Cardiac muscle cell (in vitro differentiated cells and primary cell): ENCODE results near the gene CHAC1. TPM values are rescaled to one million over a fixed set of nuclear protein-coding genes. Genes with fewer than 3 reads are reported as not detected.

ENCODE experiments used
- DNase-seq, 2 donors: peaks; one replicate each; pipeline versions ENCODE4 v3.0.0 to v3.0.0-alpha.2; 2010 to 2017; ENCODE audit warnings: low read depth in 1 of 2, low spot score in 1 of 2
- H3K27ac ChIP-seq: fragments of 200-600 bp; sonication (generic); 2 replicates; pipeline ENCODE4 v1.5.1; 2016
- H3K27me3 ChIP-seq: fragments of 200-600 bp; sonication (generic); 2 replicates; pipeline ENCODE4 v1.6.0; 2016; ENCODE audit warnings: control low read depth
- H3K36me3 ChIP-seq: fragments of 200-600 bp; sonication (generic); 2 replicates; pipeline ENCODE4 v1.5.1; 2016; ENCODE audit warnings: control low read depth
- H3K4me1 ChIP-seq: fragments of 200-600 bp; sonication (generic); 2 replicates; pipeline ENCODE4 v1.8.1; 2017; ENCODE audit warnings: low read depth, mild to moderate bottlenecking, mixed run types
- H3K4me3 ChIP-seq: fragments of 200-600 bp; sonication (generic); 2 replicates; pipeline ENCODE4 v1.5.1; 2016; ENCODE audit warnings: mild to moderate bottlenecking
- H3K9me3 ChIP-seq: fragments of 200-600 bp; sonication (generic); 2 replicates; pipeline ENCODE4 v1.5.1; 2017; ENCODE audit warnings: low read depth, mild to moderate bottlenecking, control low read depth
- CTCF ChIP-seq: IDR thresholded peaks from 2 replicates; pipeline ENCODE4 v1.5.1; 2012; ENCODE audit warnings: low read depth, mild to moderate bottlenecking, low read length
- polyA plus RNA-seq: library from polyadenylated mRNA; unstranded; fragments of >200 nt; fragmentation: Nextera tagmentation; extraction: Ambion mirVana; gene quantifications from 2 replicates; pipeline ENCODE4 v1.2.1, GENCODE V29; 2016
- total RNA-seq: library from RNA; depleted of rRNA; stranded (reverse); fragments of >200 nt; gene quantifications from 2 replicates; pipeline ENCODE4 v1.2.3, GENCODE V29; 2016

The CHAC1 gene
- total and polyA plus RNA-seq, 2 experiments from 2014 or later, result 5.0 to 6.0 TPM

DNA sequence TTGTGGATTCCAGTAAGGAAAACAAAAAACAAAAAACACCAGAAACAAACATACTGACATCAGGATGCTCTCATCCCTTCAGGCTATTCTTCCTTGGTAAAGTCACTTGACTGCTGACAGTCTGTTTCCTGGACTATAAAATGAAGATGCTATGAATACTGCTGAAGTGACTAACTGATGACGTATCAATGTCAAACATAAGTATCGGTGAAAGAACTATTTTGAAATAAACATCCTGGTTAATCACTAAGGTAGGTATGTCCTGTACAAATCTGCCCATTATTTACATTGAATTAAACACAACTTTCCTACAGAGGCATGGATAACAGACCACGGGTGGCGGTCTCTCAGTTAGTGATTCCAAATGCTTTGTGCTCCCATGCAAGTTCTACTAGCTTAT lies 45.9 kb downstream of the CHAC1 start:
- Histone ChIP-seq H3K27me3 (no peaks in the 10 kb centered on the region), H3K36me3 (peaks cover 35% of the 10 kb centered on the region)

DNA sequence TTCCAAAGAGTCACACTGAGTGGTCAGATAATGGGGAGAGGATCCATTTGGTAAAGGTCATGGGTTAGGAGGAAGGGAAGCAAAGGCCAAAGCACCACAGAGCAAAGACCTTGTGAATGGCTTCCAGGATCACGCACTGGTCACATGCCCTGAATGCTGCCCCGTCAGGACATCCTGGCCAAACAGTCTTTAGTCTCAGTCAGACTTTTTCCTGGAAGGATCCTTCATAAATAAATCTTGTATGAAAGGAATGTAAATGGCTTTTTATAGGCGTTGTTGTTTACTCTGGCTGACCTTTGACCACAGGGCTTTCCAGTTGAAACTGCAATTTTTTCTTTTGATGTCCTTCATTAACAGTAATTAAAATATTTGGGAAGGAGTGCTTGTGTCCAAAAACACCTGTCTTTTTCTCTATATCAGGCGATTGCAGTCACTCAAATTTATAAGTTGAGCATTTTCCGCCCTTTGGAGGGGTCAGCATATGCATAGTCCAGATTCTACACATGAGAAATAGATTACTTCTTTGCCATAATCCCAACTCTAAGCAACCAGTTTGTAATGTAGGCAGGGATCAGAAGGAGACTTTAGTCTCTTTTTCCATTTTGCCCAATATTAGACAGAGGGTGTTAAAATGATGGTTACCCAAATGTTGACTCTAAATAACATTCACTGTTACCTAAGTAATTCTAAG lies 48.4 kb downstream of the CHAC1 start:
- no peaks in the 10 kb centered on the region for H3K27me3 ChIP-seq

More for the DNA sequence above, 45.9 kb downstream of the CHAC1 start:
- no peak overlapping the region for H3K4me3 ChIP-seq
- TF ChIP-seq CTCF, result no peak
- no peak for DNase-seq
- H3K27ac ChIP-seq, result no peak overlapping the region
- no peaks in the 10 kb centered on the region for H3K9me3 ChIP-seq
- H3K4me1 ChIP-seq, result no peaks in the 10 kb centered on the region

GRCh38 chr15:41004490-41004889 lies 51.2 kb downstream of the CHAC1 start:
- Histone ChIP-seq H3K27ac (no peak overlapping the region), H3K9me3 (no peaks in the 10 kb centered on the region), H3K4me1 (no peaks in the 10 kb centered on the region), H3K27me3 (no peaks in the 10 kb centered on the region), H3K36me3 (peaks cover 18% of the 10 kb centered on the region), H3K4me3 (no peak overlapping the region)
- DNase-seq, result no peak
- TF ChIP-seq CTCF, result no peak

More for the DNA sequence above, 48.4 kb downstream of the CHAC1 start:
- no peaks in the 10 kb centered on the region for H3K4me1 ChIP-seq
- H3K9me3 ChIP-seq, result no peaks in the 10 kb centered on the region
- no peak overlapping the region for H3K27ac ChIP-seq
- H3K4me3 ChIP-seq, result no peak overlapping the region
- peaks cover 26% of the 10 kb centered on the region for H3K36me3 ChIP-seq
- no peak for DNase-seq
- no peak for TF ChIP-seq CTCF

Other genes with a start within 250 kb of the CHAC1 start
- gene RMDN3, start 198.2 kb upstream of the CHAC1 start, total RNA-seq, result 16.8 and 21.1 TPM in 2 replicates
- 24.5 and 28.6 TPM in 2 replicates for gene RMDN3, start 198.2 kb upstream of the CHAC1 start, polyA plus RNA-seq
- 66.7 and 129 TPM in 2 replicates for gene GCHFR, start 189.4 kb upstream of the CHAC1 start, total RNA-seq
- gene GCHFR, start 189.4 kb upstream of the CHAC1 start, polyA plus RNA-seq, result 86.2 and 126 TPM in 2 replicates
- 1.2 and 1.6 TPM in 2 replicates for gene C15orf62, start 183.5 kb upstream of the CHAC1 start, total RNA-seq
- gene C15orf62, start 183.5 kb upstream of the CHAC1 start, polyA plus RNA-seq, result 1.5 and 2.8 TPM in 2 replicates
- 21.0 and 41.3 TPM in 2 replicates for gene ZFYVE19, start 146.4 kb upstream of the CHAC1 start, total RNA-seq
- 23.4 and 33.8 TPM in 2 replicates for gene ZFYVE19, start 146.4 kb upstream of the CHAC1 start, polyA plus RNA-seq
- gene DNAJC17, start 146.0 kb upstream of the CHAC1 start, total RNA-seq, result 45.1 and 58.2 TPM in 2 replicates
- gene DNAJC17, start 146.0 kb upstream of the CHAC1 start, polyA plus RNA-seq, result 57.2 and 71.3 TPM in 2 replicates
- not detected in 2 replicates for gene PPP1R14D, start 124.8 kb upstream of the CHAC1 start, total RNA-seq
- not detected in 2 replicates for gene PPP1R14D, start 124.8 kb upstream of the CHAC1 start, polyA plus RNA-seq
- gene SPINT1, start 109.4 kb upstream of the CHAC1 start, total RNA-seq, result 4.0 and 9.5 TPM in 2 replicates
- gene SPINT1, start 109.4 kb upstream of the CHAC1 start, polyA plus RNA-seq, result 5.3 TPM in 2 replicates
- 0.35 and 1.2 TPM in 2 replicates for gene RHOV, start 79.2 kb upstream of the CHAC1 start, total RNA-seq
- gene RHOV, start 79.2 kb upstream of the CHAC1 start, polyA plus RNA-seq, result 0.84 and 1.5 TPM in 2 replicates
- 34.1 and 35.8 TPM in 2 replicates for gene VPS18, start 59.0 kb upstream of the CHAC1 start, total RNA-seq
- 20.5 and 28.7 TPM in 2 replicates for gene VPS18, start 59.0 kb upstream of the CHAC1 start, polyA plus RNA-seq
- gene DLL4, start 24.1 kb upstream of the CHAC1 start, total RNA-seq, result 0.11 and 0.71 TPM in 2 replicates
- 0.42 TPM in 1 of 2 replicates, not detected in the other for gene DLL4, start 24.1 kb upstream of the CHAC1 start, polyA plus RNA-seq
- 14.0 and 18.5 TPM in 2 replicates for gene INO80, start 162.8 kb downstream of the CHAC1 start, total RNA-seq
- gene INO80, start 162.8 kb downstream of the CHAC1 start, polyA plus RNA-seq, result 6.0 and 6.5 TPM in 2 replicates